Activated T-cell treated with anti-CD3 and anti-CD28 coated beads for 24 hours (primary cell): Measurements from ENCODE around the gene C2orf42.
"Not testable (repeated sequence)": the region's sequence is repeated elsewhere in the genome, so short reads cannot be mapped to it uniquely, and the experiment has no call there.

Source experiments
- DNase-seq: peaks from one replicate; pipeline ENCODE4 v3.0.0-alpha.2; 2020; ENCODE audit warnings: low read depth

C2orf42 gene

GRCh38 chr2:70102323-70102905 lies 88.4 kb downstream of the C2orf42 start:
- not testable (repeated sequence) for DNase-seq

DNA sequence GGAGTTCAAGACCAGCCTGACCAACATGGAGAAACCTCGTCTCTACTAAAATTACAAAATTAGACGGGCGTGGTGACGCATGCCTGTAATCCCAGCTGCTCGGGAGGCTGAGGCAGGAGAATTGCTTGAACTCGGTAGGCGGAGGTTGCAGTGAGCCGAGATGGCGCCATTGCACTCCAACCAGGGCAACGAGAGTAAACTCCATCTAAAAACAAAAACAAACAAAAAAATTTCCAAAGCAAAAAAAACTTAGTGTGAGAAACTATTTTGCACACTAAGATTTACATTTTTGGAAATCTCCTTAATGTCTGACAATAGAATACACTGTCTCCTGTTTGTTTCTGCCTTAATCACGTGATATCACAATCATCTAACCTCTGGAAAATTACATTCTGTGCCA lies 89.1 kb downstream of the C2orf42 start:
- DNase-seq, result not testable (repeated sequence)

DNA sequence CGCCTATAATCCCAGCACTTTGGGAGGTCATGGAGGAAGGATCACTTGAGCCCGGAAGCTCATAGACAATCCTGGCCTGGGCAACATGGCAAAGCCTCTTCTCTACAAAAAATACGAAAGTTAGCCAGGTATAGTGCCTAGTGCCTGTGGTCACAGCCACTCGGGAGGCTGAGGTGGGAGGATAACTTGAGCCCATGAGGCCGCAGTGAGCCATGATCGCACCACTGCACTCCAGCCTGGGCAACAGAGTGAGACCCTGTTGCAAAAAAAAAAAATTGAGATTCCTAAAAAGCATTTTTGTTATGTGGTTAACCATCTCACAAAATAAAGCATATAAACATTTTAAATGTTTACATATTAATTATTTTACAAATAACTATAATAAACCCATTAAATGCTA lies 89.6 kb downstream of the C2orf42 start:
- DNase-seq, result no peak
